Activated T-helper 1 cell treated with anti-CD3 and anti-CD28 coated beads, Interleukin-12 subunit alpha, Interleukin-12 subunit beta, Interleukin-2, Interleukin-4 antibody, amounts not matched to agents 30 ng/mL and 10 ng/mL and 1 ng/mL, durations not matched to agents 14 hours and 24 hours and 36 hours (primary cell): ENCODE data around the gene PHLDB3. TPM values are rescaled to one million over a fixed set of nuclear protein-coding genes. Genes with fewer than 3 reads are reported as not detected.
"Not testable (repeated sequence)": the region's sequence is repeated elsewhere in the genome, so short reads cannot be mapped to it uniquely, and the experiment has no call there.

Experiments used
- DNase-seq: peaks from one replicate; pipeline ENCODE4 v3.0.0; 2021; ENCODE audit warnings: low spot score
- H3K27ac Mint-ChIP-seq: one replicate; pipeline ENCODE4 v1.8.0; 2021; ENCODE audit warnings: mild to moderate bottlenecking, mixed read lengths
- H3K27me3 Mint-ChIP-seq: one replicate; pipeline ENCODE4 v1.8.0; 2022; ENCODE audit warnings: mild to moderate bottlenecking, moderate library complexity, mixed read lengths; ENCODE audit not compliant: insufficient read depth
- H3K36me3 Mint-ChIP-seq: one replicate; pipeline ENCODE4 v1.8.0; 2021; ENCODE audit warnings: low read depth, mixed read lengths
- H3K4me1 Mint-ChIP-seq: one replicate; pipeline ENCODE4 v1.8.0; 2021; ENCODE audit warnings: low read depth, mixed read lengths
- H3K4me3 Mint-ChIP-seq: one replicate; pipeline ENCODE4 v1.8.0; 2021; ENCODE audit warnings: mild to moderate bottlenecking, moderate library complexity, mixed read lengths
- H3K9me3 Mint-ChIP-seq: one replicate; pipeline ENCODE4 v1.8.0; 2021; ENCODE audit warnings: mixed read lengths
- intact Hi-C: fragments of 100-400 bp; cut with micrococcal nuclease; formaldehyde crosslinking; loops from one replicate; pipeline ENCODE4 v1.15.1; 2024
- total RNA-seq: library from RNA; stranded (reverse); gene quantifications from 2 replicates; pipeline ENCODE4 v1.2.3, GENCODE V29; 2022

Gene PHLDB3
- total RNA-seq, 1 donor from 2014 or later = 26.8 TPM

- Mint-ChIP-seq H3K9me3 (no peaks in the 10 kb centered on the region), H3K36me3 (peaks cover 2% of the 10 kb centered on the region), H3K4me3 (peak overlapping the region; percentile 79), H3K27me3 (no peaks in the 10 kb centered on the region), H3K4me1 (peaks cover 31% of the 10 kb centered on the region), H3K27ac (peak overlapping the region; percentile 77)
- no peak for DNase-seq
- intact Hi-C loops = loop anchor here (1.0 to 5.0 kb wide), 3 partner anchors 8 to 242 kb away; partner anchors contain the start of genes PHLDB3 and ZNF575
These were observed 20.6 kb upstream of the PHLDB3 start for GRCh38 chr19:43524922-43525835.

GRCh38 chr19:43523696-43524095 lies 19.1 kb upstream of the PHLDB3 start:
- DNase-seq, H3K36me3 Mint-ChIP-seq, H3K4me3 Mint-ChIP-seq, intact Hi-C loops, H3K27ac Mint-ChIP-seq, H3K27me3 Mint-ChIP-seq, H3K9me3 Mint-ChIP-seq: not testable (repeated sequence)
- peaks cover 38% of the 10 kb centered on the region for H3K4me1 Mint-ChIP-seq

- Mint-ChIP-seq H3K4me1 (peaks cover 33% of the 10 kb centered on the region), H3K9me3 (no peaks in the 10 kb centered on the region), H3K27ac (peak overlapping the region; percentile 53), H3K36me3 (peaks cover 5% of the 10 kb centered on the region), H3K4me3 (no peak overlapping the region), H3K27me3 (no peaks in the 10 kb centered on the region)
- intact Hi-C loops = no loop called here
- DNase-seq = no peak
These were observed 18.4 kb upstream of the PHLDB3 start for GRCh38 chr19:43522929-43523328.

- intact Hi-C loops = loop anchor here (1.0 to 2.0 kb wide), 4 partner anchors 13 to 86 kb away; partner anchors contain the start of genes PHLDB3 and ZNF575
- Mint-ChIP-seq H3K4me3 (peak overlapping the region; percentile 1), H3K27me3 (no peaks in the 10 kb centered on the region), H3K27ac (peak overlapping the region; percentile 32), H3K4me1 (peaks cover 14% of the 10 kb centered on the region), H3K9me3 (no peaks in the 10 kb centered on the region), H3K36me3 (peaks cover 15% of the 10 kb centered on the region)
- peak; percentile 63 for DNase-seq
These were observed 15.0 kb upstream of the PHLDB3 start for GRCh38 chr19:43519436-43520088.

GRCh38 chr19:43518051-43518450 lies 13.5 kb upstream of the PHLDB3 start:
- Mint-ChIP-seq H3K27me3 (no peaks in the 10 kb centered on the region), H3K4me1 (peaks cover 11% of the 10 kb centered on the region), H3K36me3 (peaks cover 17% of the 10 kb centered on the region), H3K4me3 (no peak overlapping the region), H3K27ac (no peak overlapping the region), H3K9me3 (no peaks in the 10 kb centered on the region)
- intact Hi-C loops = loop anchor here (2.0 kb wide), 1 partner anchor 15 kb away; the partner anchor contains the start of gene ZNF575
- no peak for DNase-seq

- H3K36me3 Mint-ChIP-seq = peaks cover 36% of the 10 kb centered on the region
- H3K9me3 Mint-ChIP-seq, H3K4me3 Mint-ChIP-seq, DNase-seq, intact Hi-C loops, H3K27me3 Mint-ChIP-seq, H3K4me1 Mint-ChIP-seq, H3K27ac Mint-ChIP-seq: not testable (repeated sequence)
These were observed 7.9 kb upstream of the PHLDB3 start for GRCh38 chr19:43512399-43512798.

GRCh38 chr19:43511324-43511723 lies 6.8 kb upstream of the PHLDB3 start:
- no peaks in the 10 kb centered on the region for H3K27me3 Mint-ChIP-seq

GRCh38 chr19:43510713-43511112 lies 6.2 kb upstream of the PHLDB3 start:
- no peak for DNase-seq
- H3K27ac Mint-ChIP-seq = no peak overlapping the region
- peaks cover 36% of the 10 kb centered on the region for H3K36me3 Mint-ChIP-seq
- H3K27me3 Mint-ChIP-seq = no peaks in the 10 kb centered on the region
- H3K4me1 Mint-ChIP-seq = no peaks in the 10 kb centered on the region
- H3K9me3 Mint-ChIP-seq = no peaks in the 10 kb centered on the region
- no peak overlapping the region for H3K4me3 Mint-ChIP-seq
- intact Hi-C loops = no loop called here

More at GRCh38 chr19:43511324-43511723, 6.8 kb upstream of the PHLDB3 start:
- no peaks in the 10 kb centered on the region for H3K9me3 Mint-ChIP-seq
- H3K4me3 Mint-ChIP-seq = no peak overlapping the region
- DNase-seq = no peak
- no peaks in the 10 kb centered on the region for H3K4me1 Mint-ChIP-seq
- peaks cover 33% of the 10 kb centered on the region for H3K36me3 Mint-ChIP-seq
- no peak overlapping the region for H3K27ac Mint-ChIP-seq
- intact Hi-C loops = no loop called here

GRCh38 chr19:43507880-43508279 lies 3.3 kb upstream of the PHLDB3 start:
- intact Hi-C loops = no loop called here
- no peak for DNase-seq
- H3K9me3 Mint-ChIP-seq = no peaks in the 10 kb centered on the region
- H3K4me3 Mint-ChIP-seq = no peak overlapping the region
- peaks cover 13% of the 10 kb centered on the region for H3K4me1 Mint-ChIP-seq
- peaks cover 35% of the 10 kb centered on the region for H3K36me3 Mint-ChIP-seq
- H3K27ac Mint-ChIP-seq = peak overlapping the region; percentile 9
- H3K27me3 Mint-ChIP-seq = no peaks in the 10 kb centered on the region

GRCh38 chr19:43506629-43507028 lies 2.1 kb upstream of the PHLDB3 start:
- Mint-ChIP-seq H3K4me3 (no peak overlapping the region), H3K4me1 (peaks cover 18% of the 10 kb centered on the region), H3K9me3 (no peaks in the 10 kb centered on the region), H3K36me3 (peaks cover 29% of the 10 kb centered on the region), H3K27me3 (no peaks in the 10 kb centered on the region), H3K27ac (peak overlapping the region; percentile 12)
- intact Hi-C loops = no loop called here
- no peak for DNase-seq

GRCh38 chr19:43505941-43506340 lies 1.4 kb upstream of the PHLDB3 start:
- intact Hi-C loops = no loop called here
- Mint-ChIP-seq H3K4me3 (peak overlapping the region; percentile 37), H3K9me3 (no peaks in the 10 kb centered on the region), H3K27me3 (no peaks in the 10 kb centered on the region), H3K27ac (peak overlapping the region; percentile 4), H3K4me1 (peaks cover 18% of the 10 kb centered on the region), H3K36me3 (peaks cover 28% of the 10 kb centered on the region)
- no peak for DNase-seq

- Mint-ChIP-seq H3K9me3 (no peaks in the 10 kb centered on the region), H3K27ac (peak overlapping the region; percentile 80), H3K36me3 (peaks cover 26% of the 10 kb centered on the region), H3K4me3 (peak overlapping the region; percentile 47), H3K27me3 (no peaks in the 10 kb centered on the region), H3K4me1 (peaks cover 18% of the 10 kb centered on the region)
- intact Hi-C loops = no loop called here
- no peak for DNase-seq
These were observed 575 bp upstream of the PHLDB3 start for GRCh38 chr19:43505186-43505456.
